ENCODE measurements around the gene BNIP2.
"Not testable (repeated sequence)": the region's sequence is repeated elsewhere in the genome, so short reads cannot be mapped to it uniquely, and the experiment has no call there.

Gene BNIP2, protein sequence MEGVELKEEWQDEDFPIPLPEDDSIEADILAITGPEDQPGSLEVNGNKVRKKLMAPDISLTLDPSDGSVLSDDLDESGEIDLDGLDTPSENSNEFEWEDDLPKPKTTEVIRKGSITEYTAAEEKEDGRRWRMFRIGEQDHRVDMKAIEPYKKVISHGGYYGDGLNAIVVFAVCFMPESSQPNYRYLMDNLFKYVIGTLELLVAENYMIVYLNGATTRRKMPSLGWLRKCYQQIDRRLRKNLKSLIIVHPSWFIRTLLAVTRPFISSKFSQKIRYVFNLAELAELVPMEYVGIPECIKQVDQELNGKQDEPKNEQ

DNA sequence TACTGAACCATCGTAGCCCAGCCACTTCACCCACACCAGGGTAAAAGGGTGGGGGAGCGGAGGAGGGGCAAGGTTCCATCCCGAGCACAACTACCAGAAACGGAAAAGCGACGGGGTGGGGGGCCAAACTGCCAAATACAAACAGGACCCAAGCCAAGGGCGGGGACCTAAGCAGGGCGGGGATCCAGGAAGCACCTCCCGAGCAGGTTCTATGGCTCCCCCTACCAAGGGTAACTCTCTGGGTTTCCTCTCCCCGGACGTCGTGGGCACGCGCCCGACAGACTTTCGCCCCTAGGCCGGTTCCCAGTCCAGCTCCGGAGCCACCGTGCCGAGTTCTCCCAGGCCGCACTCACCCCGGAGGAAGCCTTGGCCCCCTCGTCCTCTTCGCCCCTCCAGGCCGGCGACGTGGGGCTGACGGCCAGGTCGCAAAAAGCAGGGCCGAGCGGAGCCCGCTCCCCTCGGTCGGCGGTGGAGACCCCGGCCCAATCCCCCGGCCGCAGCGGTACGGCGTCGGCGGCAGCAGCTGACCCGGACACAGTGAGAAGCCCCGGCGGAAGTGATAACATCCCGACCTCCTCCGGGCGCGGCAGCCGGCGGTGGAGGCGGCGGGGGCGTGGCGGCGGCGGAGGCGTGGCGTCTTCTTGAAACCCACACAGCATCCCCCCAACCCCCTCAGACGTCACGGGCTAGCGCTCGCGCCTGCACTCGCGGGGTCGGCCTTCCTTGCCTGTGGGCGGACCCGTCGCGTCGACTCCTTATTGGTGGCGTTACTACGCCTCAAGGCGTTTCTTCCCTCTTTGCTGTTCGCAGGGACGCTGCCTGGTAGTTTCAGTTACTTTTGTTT is at the start of gene BNIP2:
TSS of gene BNIP2 (minus strand) at position 539 of the 844 bp plus-strand sequence. CDS start 6,863 bp downstream, outside the sequence.
- peak; percentile 97 for DNase-seq (ENCODE audit: low read depth)

DNA sequence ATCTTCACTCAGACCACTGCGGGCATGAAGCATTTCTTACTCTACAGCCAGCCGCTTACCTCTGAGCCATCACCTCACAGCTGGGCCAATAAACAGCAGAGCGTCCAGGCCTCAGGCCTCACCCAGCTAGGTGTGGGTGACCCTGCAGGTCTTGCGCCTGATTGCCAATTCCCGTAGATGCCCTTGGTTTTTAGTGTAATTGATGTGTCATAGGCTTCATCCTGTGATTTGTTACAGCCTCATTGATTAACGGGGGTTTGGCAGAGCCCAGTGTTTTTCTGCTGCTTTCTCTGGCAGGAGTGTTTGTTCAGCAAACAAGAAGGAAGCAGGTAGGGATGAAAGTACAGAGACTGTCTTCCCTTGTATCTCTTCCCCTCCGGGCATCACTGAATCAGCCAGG is 49.6 kb upstream of the BNIP2 start:
- no peak for DNase-seq (ENCODE audit: low read depth)

DNA sequence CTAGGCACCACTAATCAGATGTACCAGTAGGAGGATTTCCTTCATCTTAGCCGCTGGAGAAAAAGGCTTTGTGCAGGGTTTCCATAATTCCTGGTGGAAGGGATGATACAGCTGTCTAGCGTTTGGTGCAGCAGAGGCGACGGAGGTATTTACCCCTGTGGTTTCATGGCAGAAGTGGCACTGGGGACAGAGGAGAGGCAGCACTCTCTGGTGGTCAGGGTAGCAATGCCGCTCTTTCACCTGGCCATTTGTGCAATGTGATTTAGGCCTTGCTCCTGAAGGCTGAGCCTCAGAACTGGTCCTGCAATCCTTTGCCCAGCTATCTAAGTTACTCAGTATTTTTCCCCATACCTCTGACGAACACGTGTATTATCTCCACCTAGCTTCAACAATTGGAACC is 47.1 kb upstream of the BNIP2 start:
- DNase-seq (ENCODE audit: low read depth), result no peak

DNA sequence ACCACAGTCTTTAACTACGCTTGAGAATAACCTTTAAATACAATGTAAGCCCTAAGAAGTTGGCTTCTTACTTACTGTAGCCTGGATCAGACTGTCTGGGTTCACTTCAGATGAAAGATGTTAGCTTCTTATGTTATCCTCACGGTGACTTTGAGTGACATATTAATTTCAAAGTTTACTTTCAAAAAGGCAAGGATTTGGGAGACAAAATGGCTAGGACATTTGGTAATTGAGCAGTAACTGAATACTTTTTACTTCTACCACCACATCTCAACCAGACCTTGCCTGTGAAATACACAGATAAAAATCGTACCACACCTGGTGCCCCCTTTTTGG is 36.0 kb upstream of the BNIP2 start:
- no peak for DNase-seq (ENCODE audit: low read depth)

DNA sequence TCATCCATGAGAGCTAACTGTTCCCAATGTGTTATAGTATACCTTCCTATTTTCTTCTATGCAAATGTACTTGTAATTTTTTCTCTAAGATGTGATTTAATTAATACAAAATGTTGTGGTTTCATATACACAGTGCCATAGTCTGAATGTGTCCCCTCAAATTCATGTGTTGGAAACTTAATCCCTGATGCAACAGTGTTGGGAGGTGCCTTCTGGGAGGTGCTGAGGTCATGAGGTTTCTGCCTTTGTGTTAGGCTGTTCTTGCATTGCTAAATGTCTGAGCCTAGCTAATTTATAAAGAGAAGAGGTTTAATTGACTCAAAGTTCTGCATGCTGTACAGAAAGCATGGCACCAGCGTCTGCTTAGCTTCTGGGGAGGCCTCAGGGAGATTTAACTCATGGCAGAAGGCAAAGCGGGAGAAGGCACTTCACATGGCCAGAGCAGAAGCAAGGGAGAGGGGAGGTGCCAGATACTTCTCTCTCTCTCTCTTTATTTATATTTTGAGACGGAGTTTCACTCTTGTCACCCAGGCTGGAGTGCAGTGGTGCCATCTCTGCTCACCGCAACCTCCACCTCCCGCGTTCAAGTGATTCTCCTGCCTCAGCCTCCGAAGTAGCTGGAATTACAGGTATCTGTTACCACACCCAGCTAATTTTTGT is 34.7 kb upstream of the BNIP2 start:
- no peak for DNase-seq (ENCODE audit: low read depth)

DNA sequence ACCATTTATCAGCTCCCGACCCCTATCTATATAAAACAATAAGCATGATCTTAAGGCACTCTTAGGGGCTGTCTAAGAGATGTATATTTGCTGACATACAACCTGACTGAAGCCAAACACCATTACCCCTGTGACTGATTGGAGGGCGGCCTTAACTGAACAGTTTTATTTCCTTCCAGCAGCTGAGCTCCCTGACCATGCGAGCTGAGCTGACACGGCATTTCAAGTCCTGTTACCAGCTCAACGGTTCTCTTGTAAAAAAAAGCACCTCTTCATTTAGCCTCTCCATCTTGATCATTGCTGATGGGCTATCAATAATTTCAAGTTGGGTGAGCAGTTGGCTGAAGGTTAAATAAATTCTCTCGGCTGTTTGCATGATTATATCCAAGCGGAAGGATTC is 33.4 kb upstream of the BNIP2 start:
- DNase-seq (ENCODE audit: low read depth), result no peak

DNA sequence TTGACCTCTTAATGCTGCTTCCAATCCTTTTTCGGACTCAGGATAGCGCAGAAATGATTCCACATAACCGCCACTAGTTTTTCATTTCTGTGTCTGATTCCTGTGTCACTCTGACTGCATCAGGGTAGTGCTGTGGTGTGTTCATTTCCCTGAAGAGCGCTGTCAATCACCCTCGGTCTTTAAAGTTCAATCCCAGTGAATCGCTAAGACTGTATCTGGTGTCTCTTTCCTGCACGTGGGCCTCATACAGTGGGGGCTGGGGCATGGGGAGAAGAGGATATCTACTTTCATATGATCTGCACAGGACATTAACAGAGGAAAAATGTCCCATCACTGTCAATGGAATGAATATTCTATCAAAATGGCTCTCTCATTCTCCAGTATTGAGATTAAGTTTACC is 32.9 kb upstream of the BNIP2 start:
- no peak for DNase-seq (ENCODE audit: low read depth)

DNA sequence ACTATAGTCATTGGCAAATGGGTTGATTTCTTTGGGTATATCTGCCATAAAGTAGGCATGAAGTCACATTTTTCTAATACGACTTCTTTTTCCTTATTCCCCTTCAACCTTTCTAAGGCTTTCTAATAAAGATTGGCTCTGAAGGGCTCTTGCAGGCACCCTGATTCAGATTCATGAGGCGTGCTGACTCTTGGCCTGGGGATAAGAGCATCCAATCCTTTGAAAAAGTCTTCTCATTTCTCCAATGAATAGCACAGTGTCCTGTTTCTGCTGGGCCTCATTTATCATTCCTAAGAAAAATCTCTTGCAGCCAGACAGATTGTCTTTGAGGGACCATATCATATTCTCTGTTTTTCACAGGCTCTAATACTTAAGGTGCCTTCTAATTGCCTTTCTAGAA is 32.3 kb upstream of the BNIP2 start:
- no peak for DNase-seq (ENCODE audit: low read depth)

DNA sequence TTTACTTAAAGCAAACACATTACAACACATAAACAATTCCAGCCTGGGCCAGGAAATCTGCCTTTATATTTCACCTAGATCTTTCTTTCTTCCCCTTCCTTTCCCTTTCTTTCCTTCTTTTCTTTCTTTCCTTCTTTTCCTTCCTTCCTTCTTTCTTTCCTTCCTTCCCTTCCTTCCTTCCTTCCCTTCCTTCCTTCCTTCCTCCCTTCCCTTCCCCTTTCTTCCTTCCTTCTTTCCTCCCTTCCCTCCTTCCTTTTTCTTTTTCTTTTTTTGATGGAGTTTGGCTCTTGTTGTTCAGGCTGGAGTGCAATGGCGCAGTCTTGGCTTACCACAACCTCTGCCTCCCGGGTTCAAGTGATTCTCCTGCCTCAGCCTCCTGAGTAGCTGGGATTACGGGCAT is 24.1 kb upstream of the BNIP2 start:
- no peak for DNase-seq (ENCODE audit: low read depth)

DNA sequence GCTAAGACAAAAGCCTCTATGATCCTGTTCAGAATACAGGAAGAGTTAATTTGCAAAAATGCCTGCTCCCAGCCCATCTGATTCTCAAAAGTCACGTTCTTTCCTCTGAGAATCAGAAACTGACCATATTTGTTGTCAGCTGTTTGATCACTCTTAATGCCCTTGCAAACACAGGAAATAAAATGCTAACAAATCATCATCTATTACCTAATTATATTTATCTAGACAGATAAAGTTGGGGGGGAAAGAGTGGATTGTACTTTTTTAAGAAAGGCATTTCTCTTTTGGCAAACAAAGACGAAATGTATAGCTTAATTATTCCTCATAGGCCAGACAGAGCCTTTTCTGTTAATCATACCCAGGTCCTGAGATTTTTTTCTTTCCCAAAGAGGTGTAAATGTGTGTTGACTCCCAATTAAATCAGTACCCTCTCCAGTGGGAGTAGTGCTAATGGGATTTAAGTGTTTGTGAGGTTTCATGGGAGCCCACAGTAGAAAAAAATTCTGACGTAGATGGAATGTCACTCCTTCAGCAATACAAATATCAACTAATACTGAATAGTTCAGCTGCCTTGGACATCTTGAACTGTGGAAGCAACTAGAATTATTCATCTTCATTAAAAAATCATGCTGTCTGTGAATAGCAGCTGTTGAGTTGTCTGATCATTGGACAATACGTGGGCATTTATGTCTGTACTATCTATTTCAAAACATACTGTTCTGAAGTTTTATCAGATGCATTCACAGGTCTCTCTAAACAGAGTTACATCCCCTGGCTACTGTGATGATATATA is 22.5 kb upstream of the BNIP2 start:
- DNase-seq (ENCODE audit: low read depth), result no peak

DNA sequence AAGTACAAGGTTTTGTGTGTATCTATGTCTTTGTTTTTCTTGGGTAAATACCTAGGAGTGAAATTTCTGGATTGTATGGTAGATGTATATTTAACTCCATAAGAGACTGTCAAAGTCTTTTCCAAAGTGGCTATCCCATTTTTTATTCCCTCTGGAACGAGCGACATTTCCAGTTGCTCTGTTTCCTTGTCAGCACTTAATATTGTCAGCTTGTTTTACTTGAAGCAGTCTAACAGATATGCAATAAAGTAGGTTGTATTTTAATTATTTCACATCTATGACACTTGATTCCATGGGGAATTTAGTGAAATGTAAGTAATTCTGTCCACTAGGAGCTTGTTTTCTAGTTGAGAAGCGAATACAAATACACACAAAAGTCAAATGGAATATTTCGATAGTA is 18.5 kb upstream of the BNIP2 start:
- DNase-seq (ENCODE audit: low read depth), result no peak

DNA sequence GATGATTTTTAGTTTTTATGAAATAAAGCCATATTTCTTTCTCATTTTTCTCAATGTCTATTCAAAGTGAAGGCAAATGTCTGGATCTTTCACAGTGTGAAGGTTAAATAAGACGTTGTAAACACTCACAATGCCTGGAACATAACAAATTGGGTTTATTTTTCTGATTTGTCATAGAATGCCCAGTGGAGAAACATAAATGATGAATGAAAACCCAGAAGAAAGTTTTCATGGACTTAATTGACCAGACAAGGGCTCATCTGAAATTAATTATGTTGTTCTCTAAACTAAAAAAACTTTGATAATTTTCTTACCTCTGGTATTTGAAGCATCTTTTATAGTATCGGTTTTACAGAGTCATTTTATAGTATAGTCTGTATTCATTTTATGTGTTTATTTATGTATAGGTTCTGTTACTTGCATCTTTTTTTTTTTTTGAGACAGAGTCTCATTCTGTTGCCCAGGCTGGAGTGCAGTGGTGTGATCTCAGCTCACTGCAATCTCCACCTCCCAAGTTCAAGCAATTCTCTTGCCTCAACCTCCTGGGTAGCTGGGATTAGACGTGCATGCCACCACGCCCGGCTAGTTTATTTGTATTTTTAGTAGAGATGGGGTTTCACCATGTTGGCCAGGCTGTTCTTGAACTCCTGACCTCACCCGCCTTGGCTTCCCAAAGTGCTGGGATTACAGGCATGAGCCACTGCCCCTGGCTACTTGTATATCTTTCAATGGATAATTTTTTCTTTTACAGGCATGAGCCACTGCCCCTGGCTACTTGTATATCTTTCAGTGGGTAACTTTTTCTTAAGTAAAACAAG is 15.1 kb upstream of the BNIP2 start:
- DNase-seq (ENCODE audit: low read depth), result no peak

DNA sequence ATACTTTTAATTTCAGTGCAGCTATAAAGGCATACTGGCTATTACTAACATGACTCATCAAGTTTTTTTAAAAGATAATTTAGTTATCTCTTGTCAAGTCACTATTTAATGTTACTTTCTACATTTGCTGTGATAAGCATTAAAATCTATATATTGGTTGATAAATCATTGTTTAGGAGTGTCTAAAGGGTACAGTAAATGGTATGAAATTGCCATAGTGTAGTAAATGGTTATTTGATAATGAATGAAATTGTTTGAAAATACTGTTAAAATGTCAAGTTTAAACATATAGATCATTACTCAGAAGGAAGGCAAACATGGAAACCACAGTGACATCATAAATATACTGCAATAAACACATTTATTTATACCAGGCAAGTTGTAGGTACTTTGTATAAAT is 13.2 kb upstream of the BNIP2 start:
- DNase-seq (ENCODE audit: low read depth), result no peak

DNA sequence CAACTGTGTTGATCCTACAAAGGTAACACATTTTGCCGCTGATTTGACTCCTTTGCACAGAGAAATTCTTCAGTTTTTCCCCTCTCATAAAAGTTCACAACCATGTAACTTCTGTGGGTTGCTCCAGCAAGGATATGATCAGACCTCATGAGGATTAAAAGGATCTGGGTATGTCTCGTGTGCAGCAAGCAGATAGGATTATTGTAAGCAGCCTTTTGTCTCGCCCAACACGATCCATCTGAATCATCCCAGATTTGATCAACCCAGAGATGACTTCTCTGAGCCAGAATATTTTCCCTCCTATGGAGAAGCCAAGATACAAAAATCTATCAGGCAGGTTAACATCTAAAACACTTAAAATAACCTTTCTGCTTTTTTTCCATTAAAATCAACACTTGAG is 12.8 kb upstream of the BNIP2 start:
- DNase-seq (ENCODE audit: low read depth), result no peak

DNA sequence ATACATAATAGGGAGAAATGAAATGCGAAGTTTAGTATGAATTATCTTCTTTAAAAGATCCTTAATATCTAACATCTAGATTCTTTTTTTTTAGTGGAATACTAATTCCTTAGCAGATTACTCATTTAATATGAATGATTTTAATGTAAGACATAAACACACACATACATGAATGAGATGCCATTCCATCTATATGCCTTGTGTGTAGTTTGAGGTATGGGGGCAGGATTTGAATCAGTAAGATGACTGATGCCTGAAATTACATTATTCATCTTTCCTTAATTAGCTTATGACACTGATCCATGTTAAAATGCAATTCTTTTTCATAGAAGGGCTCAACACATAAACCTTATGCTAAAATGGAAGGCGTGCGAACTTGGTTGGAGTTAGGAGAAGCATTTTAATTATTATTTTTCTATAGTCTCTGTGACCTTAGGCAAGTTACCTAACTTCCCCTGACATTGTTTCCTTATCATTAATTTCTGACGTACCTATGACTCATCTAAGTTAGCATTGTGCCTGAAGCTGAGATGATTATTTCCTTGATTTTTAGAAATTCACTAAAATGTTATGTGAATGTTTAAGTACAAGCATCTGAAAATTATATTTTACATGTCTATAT is 10.8 kb upstream of the BNIP2 start:
- DNase-seq (ENCODE audit: low read depth), result no peak

DNA sequence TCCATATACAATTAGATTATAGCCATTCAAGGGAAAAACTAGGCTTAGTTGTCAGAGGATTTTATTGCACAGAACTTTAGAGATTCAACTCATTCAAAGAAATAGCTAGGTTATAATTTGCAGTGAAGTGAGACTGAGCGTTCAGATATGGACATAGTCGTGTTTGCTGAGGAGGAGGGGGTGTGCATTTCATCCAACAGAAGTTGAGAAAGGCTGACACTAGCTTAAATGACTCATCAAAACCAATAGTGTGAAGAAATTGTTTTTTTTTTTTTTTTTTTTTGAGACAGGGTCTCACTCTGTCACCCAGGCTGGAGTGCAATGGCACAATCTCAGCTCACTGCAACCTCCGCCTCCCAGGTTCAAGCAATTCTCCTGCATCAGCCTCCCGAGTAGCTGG is 8.9 kb upstream of the BNIP2 start:
- DNase-seq (ENCODE audit: low read depth), result not testable (repeated sequence)

DNA sequence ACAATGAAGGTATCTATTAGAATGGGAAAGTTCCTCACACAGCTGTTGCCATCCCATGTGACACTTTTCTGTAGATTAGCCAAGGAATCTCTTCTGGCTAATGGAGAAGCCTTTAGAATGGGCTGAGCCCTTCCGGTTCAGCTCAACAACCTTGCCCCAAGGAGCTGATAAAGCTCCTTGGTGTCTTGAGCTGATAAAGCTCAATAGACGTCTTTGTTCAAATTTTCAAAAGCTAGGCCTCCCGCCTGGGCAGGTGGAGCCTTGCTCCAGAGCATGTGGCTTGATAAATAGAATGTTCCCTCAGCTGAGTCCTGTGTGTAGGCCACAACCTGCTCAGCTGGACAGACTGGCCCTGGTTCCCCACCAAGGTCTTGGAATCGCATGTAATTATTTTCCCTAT is 7.2 kb upstream of the BNIP2 start:
- no peak for DNase-seq (ENCODE audit: low read depth)

DNA sequence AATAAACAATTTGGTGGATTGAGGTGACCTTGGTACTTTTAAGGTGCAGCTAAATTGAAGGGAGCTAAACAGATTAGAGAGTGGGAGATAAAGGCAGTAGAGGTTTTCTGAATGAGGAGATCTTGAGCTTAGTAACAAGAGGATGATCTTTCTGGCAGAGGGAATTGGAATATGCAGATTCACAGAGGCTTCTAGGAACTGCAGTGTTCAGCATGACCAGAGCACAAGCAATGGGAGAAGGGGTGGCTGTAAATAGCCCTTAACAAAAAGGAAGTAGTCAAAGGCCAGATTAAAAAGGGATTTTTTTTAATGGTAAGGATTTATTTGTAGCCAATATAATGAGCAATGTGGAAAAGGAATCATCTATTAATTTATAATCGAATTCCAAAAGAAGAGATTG is 5.7 kb upstream of the BNIP2 start:
- no peak for DNase-seq (ENCODE audit: low read depth)

DNA sequence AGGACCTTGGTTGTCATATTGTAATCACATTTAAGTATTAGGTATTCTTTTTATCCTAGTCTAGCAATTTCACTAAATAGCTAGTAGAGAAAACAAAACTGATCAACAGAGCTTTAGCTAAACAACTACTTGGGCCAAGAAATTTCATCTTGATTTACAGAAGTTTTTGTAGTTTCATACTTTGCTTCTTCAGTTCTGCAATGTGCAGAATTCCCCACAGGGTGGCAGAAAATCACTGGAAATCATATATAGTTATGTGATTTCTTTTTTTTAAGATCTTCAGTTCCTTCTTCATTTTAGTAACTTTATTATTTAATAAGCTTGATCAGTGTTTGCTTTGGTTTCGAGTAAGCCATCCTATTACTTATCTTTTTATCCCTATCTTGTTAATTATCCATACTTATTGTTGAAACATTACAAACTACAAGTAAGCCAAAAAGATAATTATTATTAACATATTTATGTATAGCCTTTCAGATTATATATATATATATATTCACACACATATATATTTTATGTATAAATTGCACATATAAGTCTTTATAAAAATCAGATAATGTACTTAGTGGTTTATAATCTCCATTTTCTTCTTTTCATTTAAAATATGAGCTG is 2.2 kb upstream of the BNIP2 start:
- DNase-seq (ENCODE audit: low read depth), result peak; percentile 42

DNA sequence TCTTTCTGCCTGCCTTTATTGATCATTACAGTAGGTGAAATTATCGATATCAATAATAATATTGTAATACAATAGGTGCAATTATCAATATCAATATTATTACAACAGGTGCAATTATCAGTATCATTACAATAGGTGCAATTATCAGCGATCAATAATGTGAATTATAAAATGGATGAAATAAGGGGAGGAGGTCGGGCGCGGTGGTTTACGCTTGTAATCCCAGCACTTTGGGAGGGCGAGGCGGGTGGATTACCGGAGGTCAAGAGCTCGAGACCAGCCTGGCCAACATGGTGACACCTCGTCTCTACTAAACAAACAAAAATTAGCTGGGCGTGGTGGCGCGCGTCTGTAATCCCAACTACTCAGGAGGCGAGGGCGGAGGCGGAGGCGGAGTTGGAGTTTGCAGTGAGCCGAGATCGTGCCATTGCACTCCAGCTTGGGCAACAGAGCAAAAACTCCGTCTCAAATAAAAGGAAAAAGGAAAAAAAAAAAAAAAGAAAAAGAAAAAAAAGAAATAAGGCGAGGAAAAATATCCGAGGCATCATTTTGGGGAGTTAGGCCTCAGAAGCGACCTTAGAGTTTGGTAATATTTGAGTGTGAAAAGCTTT is 611 bp upstream of the BNIP2 start:
- DNase-seq (ENCODE audit: low read depth), result peak; percentile 57
